T-helper 2 cell treated with Interferon-gamma antibody and Interleukin-4, amounts not matched to agents 5 μg/mL and 100 μg/mL, for 36 hours (primary cell): ENCODE measurements around the gene NEUROG1.

Experiments
- DNase-seq: peaks from one replicate; pipeline ENCODE4 v3.0.0; 2021; ENCODE audit warnings: low spot score
- H3K27ac Mint-ChIP-seq: one replicate; pipeline ENCODE4 v1.8.0; 2021; ENCODE audit warnings: mild to moderate bottlenecking, mixed read lengths
- H3K27me3 Mint-ChIP-seq: one replicate; pipeline ENCODE4 v1.8.0; 2021; ENCODE audit warnings: low read depth, mixed read lengths
- H3K36me3 Mint-ChIP-seq: one replicate; pipeline ENCODE4 v1.8.0; 2021; ENCODE audit warnings: low read depth, mixed read lengths
- H3K4me1 Mint-ChIP-seq: one replicate; pipeline ENCODE4 v1.8.0; 2021; ENCODE audit warnings: low read depth, mixed read lengths
- H3K4me3 Mint-ChIP-seq: one replicate; pipeline ENCODE4 v1.8.0; 2022; ENCODE audit warnings: mild to moderate bottlenecking, moderate library complexity, mixed read lengths
- H3K9me3 Mint-ChIP-seq: one replicate; pipeline ENCODE4 v1.8.0; 2021; ENCODE audit warnings: mixed read lengths

The NEUROG1 gene

GRCh38 chr5:135489466-135490244 lies 46.1 kb downstream of the NEUROG1 start:
- Mint-ChIP-seq H3K36me3 (no peaks in the 10 kb centered on the region), H3K4me1 (no peaks in the 10 kb centered on the region), H3K27me3 (peaks cover 92% of the 10 kb centered on the region), H3K4me3 (peak overlapping the region; percentile 2), H3K9me3 (no peaks in the 10 kb centered on the region), H3K27ac (no peak overlapping the region)
- DNase-seq, result no peak

GRCh38 chr5:135488727-135489465 lies 46.9 kb downstream of the NEUROG1 start:
- no peak for DNase-seq
- no peaks in the 10 kb centered on the region for H3K9me3 Mint-ChIP-seq
- no peaks in the 10 kb centered on the region for H3K36me3 Mint-ChIP-seq
- H3K4me1 Mint-ChIP-seq, result no peaks in the 10 kb centered on the region
- no peak overlapping the region for H3K4me3 Mint-ChIP-seq
- peaks cover 84% of the 10 kb centered on the region for H3K27me3 Mint-ChIP-seq
- H3K27ac Mint-ChIP-seq, result no peak overlapping the region

- Mint-ChIP-seq H3K36me3 (no peaks in the 10 kb centered on the region), H3K9me3 (no peaks in the 10 kb centered on the region), H3K27ac (no peak overlapping the region), H3K4me3 (no peak overlapping the region), H3K4me1 (no peaks in the 10 kb centered on the region), H3K27me3 (peaks cover 78% of the 10 kb centered on the region)
- no peak for DNase-seq
Observed at GRCh38 chr5:135487839-135488514, 47.8 kb downstream of the NEUROG1 start.

- Mint-ChIP-seq H3K9me3 (no peaks in the 10 kb centered on the region), H3K4me3 (no peak overlapping the region), H3K27me3 (peaks cover 68% of the 10 kb centered on the region), H3K36me3 (no peaks in the 10 kb centered on the region), H3K4me1 (no peaks in the 10 kb centered on the region), H3K27ac (no peak overlapping the region)
- DNase-seq, result no peak
Observed at GRCh38 chr5:135487037-135487395, 48.7 kb downstream of the NEUROG1 start.

GRCh38 chr5:135486131-135487036 lies 49.4 kb downstream of the NEUROG1 start:
- H3K4me3 Mint-ChIP-seq, result no peak overlapping the region
- no peaks in the 10 kb centered on the region for H3K36me3 Mint-ChIP-seq
- no peaks in the 10 kb centered on the region for H3K9me3 Mint-ChIP-seq
- H3K27ac Mint-ChIP-seq, result no peak overlapping the region
- peaks cover 63% of the 10 kb centered on the region for H3K27me3 Mint-ChIP-seq
- no peak for DNase-seq
- H3K4me1 Mint-ChIP-seq, result no peaks in the 10 kb centered on the region

GRCh38 chr5:135484674-135485086 lies 51.1 kb downstream of the NEUROG1 start:
- H3K4me3 Mint-ChIP-seq, result no peak overlapping the region
- H3K27me3 Mint-ChIP-seq, result peaks cover 48% of the 10 kb centered on the region
- H3K4me1 Mint-ChIP-seq, result no peaks in the 10 kb centered on the region
- no peaks in the 10 kb centered on the region for H3K36me3 Mint-ChIP-seq
- no peaks in the 10 kb centered on the region for H3K9me3 Mint-ChIP-seq
- H3K27ac Mint-ChIP-seq, result no peak overlapping the region
- no peak for DNase-seq
